GM21619 (cell line): ENCODE data around the gene AMT.
A peak's percentile ranks its signal among the peaks of the same experiment; 100 is the strongest.

Experiments used
- ATAC-seq: cut with Tn5 transposase; IDR thresholded peaks from one replicate; pipeline ENCODE4 v1.9.1; 2021; ENCODE audit not compliant: unreplicated experiment

The AMT gene, protein sequence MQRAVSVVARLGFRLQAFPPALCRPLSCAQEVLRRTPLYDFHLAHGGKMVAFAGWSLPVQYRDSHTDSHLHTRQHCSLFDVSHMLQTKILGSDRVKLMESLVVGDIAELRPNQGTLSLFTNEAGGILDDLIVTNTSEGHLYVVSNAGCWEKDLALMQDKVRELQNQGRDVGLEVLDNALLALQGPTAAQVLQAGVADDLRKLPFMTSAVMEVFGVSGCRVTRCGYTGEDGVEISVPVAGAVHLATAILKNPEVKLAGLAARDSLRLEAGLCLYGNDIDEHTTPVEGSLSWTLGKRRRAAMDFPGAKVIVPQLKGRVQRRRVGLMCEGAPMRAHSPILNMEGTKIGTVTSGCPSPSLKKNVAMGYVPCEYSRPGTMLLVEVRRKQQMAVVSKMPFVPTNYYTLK

DNA sequence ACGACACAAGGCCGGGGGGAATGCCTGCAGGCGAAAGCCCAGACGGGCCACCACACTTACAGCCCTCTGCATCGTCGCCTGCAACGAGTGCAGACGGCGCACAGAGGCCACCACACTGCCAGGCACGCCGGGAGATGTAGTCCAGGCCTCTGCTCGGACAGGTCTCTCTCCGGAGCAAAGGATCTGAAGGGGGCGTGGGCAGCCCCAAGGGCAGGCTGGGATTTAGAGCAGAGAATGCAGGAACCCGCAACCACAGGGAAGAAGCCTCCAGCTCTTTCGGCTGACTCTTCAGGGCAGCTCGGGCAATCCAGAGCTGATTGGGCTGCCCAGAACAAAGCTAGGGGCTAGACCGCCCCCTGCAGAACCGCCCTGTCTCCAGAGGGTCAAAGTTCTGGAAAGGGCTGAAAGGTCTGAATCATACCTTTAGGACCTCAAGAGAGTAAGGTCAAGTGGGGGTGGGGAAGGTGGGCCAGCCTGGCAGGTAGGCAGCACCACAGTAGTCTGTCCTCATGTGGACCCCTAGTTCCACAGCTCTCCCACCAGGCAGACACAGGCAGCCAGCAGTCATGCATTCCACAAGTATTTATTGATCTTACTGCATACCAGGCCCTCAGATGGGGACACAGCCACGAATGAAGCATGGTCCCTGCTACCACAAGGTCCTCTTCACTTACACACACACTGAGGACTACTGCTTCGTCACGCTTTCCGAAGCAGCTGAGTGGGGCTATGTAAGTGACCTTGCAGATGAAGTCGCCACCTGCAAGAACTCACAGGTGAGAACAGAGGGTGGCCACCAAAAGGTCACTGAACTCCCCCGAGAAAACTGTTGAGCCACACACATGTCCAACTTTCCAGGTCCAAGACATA lies at the start of gene AMT:
TSS of gene AMT (minus strand) at position 95 of the 870 bp plus-strand sequence. CDS start at position 72, 23 bp downstream.
- no peak for ATAC-seq

DNA sequence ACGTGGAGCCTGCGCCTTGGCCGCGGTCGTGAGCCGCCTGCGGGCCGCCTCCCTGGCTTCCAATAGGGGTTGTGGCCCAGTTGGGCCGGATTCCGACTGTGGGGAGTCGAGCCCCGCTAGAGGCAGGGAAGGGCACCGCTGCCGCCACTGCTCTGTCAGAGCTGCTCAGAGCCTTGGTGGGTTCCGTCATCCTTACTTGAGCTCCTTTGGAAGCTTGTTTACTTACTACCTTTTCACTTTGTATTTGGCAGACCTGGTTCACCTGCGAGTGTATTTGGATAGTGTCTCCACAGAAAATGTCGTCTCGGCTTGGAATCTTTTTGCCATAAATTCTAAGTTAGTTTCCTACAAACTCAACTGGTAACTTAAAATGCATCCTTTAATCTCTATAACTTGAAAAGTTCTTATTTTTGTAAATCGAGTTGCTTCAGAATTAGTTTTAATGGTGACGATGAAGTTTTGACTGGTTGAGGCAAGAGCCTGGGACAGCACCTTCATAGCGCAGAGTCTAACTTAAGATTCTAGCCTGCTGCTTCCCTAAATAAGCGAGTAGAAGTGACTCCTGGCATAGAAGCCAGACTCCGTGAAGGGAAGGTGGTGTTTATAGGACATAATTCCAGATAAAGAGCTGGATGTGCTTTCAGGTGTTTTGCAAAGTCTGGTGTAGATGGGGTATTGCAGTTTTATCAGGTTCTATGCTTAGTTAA lies 48.6 kb upstream of the AMT start:
- ATAC-seq = peak; percentile 18

DNA sequence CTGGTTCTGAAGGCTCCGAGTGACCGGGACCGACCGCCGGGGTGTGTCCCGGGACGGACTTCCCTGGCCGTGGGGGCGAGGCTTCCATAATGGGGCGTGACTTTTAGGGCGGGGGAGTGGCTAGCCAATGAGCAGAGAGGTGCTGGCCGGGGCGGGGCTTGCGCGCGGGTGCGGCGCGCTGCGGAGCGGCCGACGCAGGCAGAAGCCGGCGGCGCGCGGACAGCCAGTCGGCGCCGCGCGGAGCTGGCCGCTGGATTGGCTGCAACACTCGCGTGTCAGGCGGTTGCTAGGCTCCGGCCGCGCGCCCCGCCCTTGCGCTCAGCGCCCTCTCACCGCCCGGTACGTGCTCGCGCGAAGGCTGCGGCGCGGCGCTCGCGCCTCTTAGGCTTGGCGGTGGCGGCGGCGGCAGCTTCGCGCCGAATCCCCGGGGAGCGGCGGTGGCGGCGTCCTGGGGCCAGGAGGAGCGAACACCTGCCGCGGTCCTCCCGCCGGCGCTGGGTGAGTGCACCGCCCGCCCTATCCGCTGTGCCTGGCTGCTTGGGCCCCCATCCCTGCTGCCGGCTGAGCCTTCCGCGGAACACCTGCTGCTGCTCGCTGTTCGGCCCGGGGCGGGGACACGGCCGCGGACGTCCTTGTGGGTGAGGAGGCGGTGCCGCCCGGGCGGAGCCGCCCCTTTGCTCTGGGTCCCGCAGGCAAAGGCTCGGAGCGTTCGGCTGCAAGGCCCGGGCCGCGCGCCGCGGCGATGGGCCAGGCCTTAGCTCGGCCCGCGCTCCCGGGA lies 47.9 kb upstream of the AMT start, which contains the start of gene DAG1:
TSS of gene DAG1 (plus strand) at position 332 of the 778 bp plus-strand sequence. CDS start 40,268 bp downstream, outside the sequence.
- ATAC-seq = peak; percentile 75

- peak; percentile 2 for ATAC-seq
Observed at GRCh38 chr3:49469037-49469935, 47.0 kb upstream of the AMT start.

- ATAC-seq = no peak
Observed at GRCh38 chr3:49466085-49466484, 43.8 kb upstream of the AMT start.

DNA sequence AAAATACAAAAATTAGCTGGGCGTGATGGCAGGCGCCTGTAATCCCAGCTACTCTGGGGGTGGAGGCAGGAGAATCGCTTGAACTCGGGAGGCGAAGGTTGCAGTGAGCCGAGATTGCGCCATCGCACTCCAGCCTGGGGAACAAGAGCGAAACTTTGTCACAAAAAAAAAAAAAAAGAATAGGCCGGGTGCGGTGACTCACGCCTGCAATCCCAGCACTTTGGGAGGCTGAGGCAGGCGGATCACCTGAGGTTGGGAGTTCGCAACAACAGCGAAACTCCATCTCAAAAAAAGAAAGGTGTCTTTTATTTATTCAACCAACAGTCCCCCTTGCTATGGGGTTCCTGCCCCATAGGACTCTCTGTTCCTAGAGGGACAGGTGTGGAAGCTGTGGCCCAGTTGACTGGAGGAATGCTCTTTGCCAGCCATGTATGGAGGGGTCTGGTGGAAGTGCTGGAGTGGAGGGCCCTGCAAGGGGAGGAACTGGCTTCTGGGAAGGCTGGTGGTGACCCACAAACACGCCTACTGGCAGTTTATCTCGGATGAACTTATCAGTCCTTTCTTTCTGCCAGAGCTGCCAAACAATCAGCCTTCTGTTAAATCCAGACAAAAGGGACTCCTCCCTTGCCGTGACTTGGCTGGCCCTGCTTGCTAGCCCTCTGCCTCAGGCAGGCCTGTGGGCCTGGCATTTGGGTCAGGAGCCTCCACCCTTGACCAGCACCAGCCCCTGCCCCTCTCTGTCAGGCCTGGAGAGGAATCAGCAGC lies 43.2 kb upstream of the AMT start:
- no peak for ATAC-seq

DNA sequence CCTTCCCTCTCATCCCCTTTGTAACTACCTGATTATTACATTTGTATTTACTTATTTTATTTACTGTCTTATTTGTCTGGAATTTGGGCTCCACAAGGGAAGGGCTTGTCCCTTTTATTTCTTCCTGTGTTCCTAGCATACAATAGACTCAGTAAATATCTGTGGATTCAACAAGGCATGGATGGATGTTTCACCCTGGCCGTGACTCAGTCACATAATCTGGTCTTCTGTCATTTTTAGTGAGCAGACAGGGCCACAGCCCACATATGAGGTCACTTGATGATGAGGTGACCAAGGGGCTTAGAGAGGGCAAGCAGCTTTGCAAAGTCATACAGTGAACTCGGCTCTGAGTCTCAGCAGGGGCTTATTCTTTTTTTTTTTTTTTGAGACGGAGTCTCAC lies 39.9 kb upstream of the AMT start:
- ATAC-seq = no peak

DNA sequence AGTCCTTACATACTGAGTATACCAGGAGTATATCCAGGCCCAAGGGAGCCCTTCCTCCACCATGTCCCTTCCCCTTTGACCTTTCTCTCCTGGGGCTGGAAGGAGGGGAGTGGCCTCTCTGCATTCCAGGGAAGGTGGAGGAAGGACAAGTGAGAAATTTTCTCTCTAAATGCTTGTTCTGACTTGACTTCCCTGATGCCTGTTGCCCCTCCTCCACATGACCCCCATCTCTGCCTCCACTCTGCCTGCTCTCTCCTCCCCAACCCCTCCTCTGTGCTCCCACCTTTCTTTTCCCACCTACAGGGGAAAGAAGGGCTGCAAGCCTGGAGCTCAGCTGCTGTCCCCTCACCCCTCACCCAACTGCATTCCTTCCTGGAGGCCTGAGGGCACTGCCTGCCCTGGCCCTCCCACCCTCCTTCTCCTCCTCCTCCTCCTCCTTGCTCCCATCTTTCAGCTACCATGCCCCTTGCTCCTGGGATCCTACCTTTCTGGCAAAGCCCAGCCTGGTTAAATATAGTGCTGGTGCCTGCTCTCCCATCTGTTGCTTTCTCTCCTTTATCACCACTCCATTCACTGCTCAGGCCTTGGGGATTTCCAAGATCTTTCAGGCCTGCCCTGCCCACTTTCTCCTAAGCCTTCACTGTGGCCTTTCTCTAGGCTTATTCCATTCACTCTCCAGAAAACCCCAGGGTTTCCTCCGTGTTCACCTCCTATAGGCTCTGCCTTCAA lies 39.3 kb upstream of the AMT start:
- no peak for ATAC-seq

DNA sequence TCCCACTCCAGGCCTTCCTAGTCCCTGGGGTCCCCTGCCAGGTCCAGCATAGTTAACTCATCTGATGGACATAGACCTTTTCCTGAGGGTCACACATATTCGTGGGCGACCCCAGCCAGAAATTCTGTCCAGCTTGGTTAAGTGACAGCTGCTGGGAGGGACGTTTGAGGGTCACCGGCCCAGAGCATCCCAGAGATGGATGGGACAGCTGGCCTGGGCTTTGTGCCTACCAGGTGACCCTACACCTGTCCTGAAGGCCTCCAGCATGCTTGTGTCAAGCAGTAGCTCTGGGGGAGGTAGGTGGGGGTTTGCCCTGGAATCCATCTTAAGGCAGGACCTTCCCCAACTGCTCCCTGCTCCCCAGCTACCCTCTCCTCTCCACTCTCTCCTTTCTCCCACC lies 38.7 kb upstream of the AMT start:
- no peak for ATAC-seq

- ATAC-seq = no peak
Observed at GRCh38 chr3:49460188-49460890, 38.1 kb upstream of the AMT start.

DNA sequence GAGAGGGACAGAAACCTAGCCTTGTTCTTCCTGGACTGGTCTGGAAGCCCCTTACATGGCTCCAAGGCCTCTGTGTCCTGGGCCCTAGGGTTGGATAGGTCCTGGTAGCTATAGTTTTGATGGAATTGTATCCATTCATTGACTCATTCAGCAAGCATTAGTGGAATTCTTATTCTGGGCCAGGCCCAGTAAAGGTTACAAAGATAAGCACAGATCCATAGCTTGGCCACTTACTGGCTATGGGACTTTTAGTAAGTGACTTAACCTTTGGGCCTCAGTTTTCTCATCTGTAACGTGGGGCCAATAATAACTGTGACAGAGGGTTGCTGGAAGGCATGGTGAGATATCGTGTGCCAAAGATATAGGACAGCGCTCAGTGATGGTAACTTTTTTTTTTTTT lies 34.2 kb upstream of the AMT start:
- no peak for ATAC-seq

DNA sequence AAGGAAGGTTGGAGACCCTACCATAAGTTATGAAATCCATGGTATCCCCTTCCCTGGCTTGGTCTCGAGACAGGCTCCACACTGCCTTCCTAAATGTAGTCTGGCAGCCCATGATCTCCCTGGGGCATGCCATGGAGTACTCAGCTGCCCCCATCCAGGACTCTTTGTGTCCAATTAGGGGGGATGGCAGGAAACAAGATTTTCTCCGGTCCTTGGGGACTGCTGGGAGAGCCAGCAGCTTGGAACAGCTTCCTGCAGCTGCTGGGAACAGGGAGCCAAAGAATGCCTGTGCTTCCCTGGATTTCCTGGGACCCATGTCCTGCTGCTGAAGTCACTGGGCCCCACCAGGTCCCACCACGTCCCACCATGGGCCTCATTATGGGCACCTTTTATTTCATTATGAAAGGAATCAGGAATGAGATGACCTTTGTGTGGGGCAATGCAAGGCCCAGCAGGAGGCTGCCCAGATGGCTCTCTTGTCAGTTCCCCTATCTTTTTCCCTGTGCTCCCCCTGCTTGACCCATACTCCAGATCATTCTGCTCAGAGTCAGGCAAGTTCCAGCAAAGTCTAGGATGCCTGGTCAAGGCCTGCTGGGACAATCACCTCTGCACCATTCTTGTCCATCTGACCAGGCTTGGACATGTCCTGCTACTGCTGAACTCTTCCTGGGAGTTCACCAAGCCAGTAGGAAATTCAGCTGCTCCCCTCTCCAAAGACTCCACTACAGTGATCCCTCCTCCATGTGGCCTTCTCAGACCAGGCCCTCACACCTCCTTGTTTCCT lies 32.8 kb upstream of the AMT start:
- no peak for ATAC-seq

DNA sequence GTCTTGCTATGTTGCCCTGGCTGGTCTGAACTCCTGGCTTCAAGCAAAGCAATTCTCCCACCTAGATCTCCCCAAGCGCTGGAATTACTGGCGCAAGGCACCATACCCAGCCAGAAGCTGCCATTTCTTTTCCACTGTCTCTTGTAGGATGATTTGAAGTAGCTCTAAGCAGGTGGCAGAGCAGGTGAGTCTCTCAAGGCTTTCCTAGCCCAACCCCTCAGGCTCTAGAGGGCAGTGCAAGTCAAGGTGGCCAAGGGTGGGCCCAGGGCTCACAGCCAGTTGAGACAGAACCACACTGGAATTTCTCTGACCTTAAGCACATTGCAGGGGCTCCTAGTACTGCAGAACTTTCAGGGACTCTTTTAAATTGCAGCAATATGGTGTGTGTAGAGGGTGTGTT lies 32.2 kb upstream of the AMT start:
- ATAC-seq = no peak

- no peak for ATAC-seq
Observed at GRCh38 chr3:49453621-49454020, 31.3 kb upstream of the AMT start.

GRCh38 chr3:49445391-49445790 lies 23.1 kb upstream of the AMT start:
- ATAC-seq = no peak

- no peak for ATAC-seq
Observed at GRCh38 chr3:49434731-49435130, 12.5 kb upstream of the AMT start.

GRCh38 chr3:49428752-49429080 lies 6.4 kb upstream of the AMT start:
- no peak for ATAC-seq
